ENCODE measurements around the gene FKBP4. TPM values are rescaled to one million over a fixed set of nuclear protein-coding genes. Genes with fewer than 3 reads are reported as not detected.

Gene FKBP4
- total RNA-seq, 1 experiment from 2014 or later, result 226 TPM

DNA sequence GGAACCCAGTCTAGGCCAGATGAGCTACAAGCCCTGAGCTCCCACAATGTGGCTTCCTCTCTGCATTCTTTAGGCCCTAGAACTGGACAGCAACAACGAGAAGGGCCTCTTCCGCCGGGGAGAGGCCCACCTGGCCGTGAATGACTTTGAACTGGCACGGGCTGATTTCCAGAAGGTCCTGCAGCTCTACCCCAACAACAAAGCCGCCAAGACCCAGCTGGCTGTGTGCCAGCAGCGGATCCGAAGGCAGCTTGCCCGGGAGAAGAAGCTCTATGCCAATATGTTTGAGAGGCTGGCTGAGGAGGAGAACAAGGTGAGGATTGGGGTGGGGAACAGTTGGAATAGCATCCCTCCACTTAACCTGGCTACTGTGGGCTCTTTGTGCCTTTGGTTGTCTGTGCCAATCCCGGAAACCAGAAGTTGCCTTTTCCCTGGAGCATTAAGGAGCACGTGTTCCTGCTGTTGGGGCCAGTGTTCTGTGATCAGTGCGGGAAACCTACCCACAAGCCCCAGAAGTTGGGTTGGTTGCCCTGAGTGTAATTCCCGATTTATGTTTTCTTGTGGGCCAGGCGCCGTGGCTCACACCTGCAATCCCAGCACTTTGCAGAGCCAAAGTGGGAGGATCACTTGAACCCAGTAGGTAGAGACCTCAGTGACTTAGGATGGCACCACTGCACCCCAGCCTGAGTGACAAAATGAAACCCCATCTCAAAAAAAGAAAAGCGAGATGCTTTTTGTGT is 6.4 kb downstream of the FKBP4 start:
- H3K36me3 ChIP-seq (ENCODE audit: low read depth), result peaks cover 71% of the 10 kb centered on the region
- H2AFZ ChIP-seq, result no peak overlapping the region
- H3K4me1 ChIP-seq (replicated peaks; ENCODE audit: insufficient read depth), result peaks cover 8% of the 10 kb centered on the region
- peaks cover 24% of the 10 kb centered on the region for H3K79me2 ChIP-seq (ENCODE audit: low read depth)
- H3K4me3 ChIP-seq, result no peak overlapping the region
- H4K20me1 ChIP-seq (ENCODE audit: insufficient read depth), result peaks cover 41% of the 10 kb centered on the region
- ChIA-PET CTCF (no interaction called here), POLR2A (ENCODE audit: unreplicated experiment) (no interaction called here)
- H3K27ac ChIP-seq, result no peak overlapping the region
- no peak for TF ChIP-seq EZH2 (IDR thresholded peaks at IDR 0.05; ENCODE audit: low read depth)
- TF ChIP-seq, protein P1, sequence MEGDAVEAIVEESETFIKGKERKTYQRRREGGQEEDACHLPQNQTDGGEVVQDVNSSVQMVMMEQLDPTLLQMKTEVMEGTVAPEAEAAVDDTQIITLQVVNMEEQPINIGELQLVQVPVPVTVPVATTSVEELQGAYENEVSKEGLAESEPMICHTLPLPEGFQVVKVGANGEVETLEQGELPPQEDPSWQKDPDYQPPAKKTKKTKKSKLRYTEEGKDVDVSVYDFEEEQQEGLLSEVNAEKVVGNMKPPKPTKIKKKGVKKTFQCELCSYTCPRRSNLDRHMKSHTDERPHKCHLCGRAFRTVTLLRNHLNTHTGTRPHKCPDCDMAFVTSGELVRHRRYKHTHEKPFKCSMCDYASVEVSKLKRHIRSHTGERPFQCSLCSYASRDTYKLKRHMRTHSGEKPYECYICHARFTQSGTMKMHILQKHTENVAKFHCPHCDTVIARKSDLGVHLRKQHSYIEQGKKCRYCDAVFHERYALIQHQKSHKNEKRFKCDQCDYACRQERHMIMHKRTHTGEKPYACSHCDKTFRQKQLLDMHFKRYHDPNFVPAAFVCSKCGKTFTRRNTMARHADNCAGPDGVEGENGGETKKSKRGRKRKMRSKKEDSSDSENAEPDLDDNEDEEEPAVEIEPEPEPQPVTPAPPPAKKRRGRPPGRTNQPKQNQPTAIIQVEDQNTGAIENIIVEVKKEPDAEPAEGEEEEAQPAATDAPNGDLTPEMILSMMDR (conservative IDR thresholded peaks at IDR 0.05), result no peak
- DNase-seq, result no peak
- H3K9me2 ChIP-seq (ENCODE audit: insufficient read depth), result no peaks in the 10 kb centered on the region
- H3K27me3 ChIP-seq (ENCODE audit: insufficient read depth, low read depth), result no peaks in the 10 kb centered on the region
- intact Hi-C loops (cut with micrococcal nuclease; ENCODE audit: unreplicated experiment), result no loop called here
- no peak overlapping the region for H3K4me2 ChIP-seq
- H3F3A ChIP-seq (ENCODE audit: insufficient read depth, low read depth), result peaks cover 67% of the 10 kb centered on the region
- BruUV-seq (replicated peaks), result no TSS peak
- H3K9me3 ChIP-seq (ENCODE audit: insufficient read depth, low read depth), result no peaks in the 10 kb centered on the region

DNA sequence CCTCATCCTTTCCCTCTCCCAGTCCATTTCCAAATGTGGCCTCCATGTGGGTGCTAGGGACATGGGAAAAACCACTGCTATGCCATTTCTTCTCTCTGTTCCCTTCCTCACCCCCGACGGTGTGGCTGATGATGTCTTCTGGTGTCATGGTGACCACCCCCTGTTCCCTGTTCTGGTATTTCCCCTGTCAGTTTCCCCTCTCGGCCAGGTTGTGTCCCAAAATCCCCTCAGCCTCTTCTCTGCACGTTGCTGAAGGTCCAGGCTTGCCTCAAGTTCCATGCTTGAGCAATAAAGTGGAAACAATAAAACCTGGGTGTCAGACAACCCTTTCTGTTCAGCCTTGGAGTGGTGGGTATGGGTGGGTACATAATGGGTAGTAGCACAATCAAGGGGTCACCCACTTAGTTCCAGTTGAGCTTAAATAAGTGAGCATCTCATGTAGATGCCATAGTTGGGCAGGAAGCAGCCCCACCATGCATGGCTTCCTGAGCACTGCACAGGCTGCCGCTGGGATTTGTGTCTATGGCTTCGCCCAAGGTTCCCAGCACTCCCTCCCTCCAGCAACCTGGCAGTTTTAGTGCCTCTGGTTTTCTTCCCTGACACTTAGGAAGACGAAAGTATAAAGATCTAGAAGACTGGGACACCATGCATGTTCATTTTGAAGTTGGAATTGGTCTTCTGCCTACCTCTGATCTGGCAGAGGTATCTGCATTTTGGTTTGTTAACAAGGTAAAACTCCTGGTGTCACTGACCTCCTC is 9.0 kb downstream of the FKBP4 start:
- ChIA-PET POLR2A (ENCODE audit: unreplicated experiment) (no interaction called here), CTCF (no interaction called here)
- no peaks in the 10 kb centered on the region for H3K79me2 ChIP-seq (ENCODE audit: low read depth)
- no peaks in the 10 kb centered on the region for H3K27me3 ChIP-seq (ENCODE audit: insufficient read depth, low read depth)
- DNase-seq, result no peak
- intact Hi-C loops (cut with micrococcal nuclease; ENCODE audit: unreplicated experiment), result no loop called here
- H3K4me3 ChIP-seq, result no peak overlapping the region
- TF ChIP-seq, protein P1 (conservative IDR thresholded peaks at IDR 0.05), result no peak
- no peak for TF ChIP-seq EZH2 (IDR thresholded peaks at IDR 0.05; ENCODE audit: low read depth)
- H4K20me1 ChIP-seq (ENCODE audit: insufficient read depth), result peaks cover 17% of the 10 kb centered on the region
- no peak overlapping the region for H2AFZ ChIP-seq
- no peaks in the 10 kb centered on the region for H3K4me1 ChIP-seq (replicated peaks; ENCODE audit: insufficient read depth)
- BruUV-seq (replicated peaks), result no TSS peak
- peaks cover 67% of the 10 kb centered on the region for H3F3A ChIP-seq (ENCODE audit: insufficient read depth, low read depth)
- no peak overlapping the region for H3K4me2 ChIP-seq
- H3K9me2 ChIP-seq (ENCODE audit: insufficient read depth), result no peaks in the 10 kb centered on the region
- peaks cover 51% of the 10 kb centered on the region for H3K36me3 ChIP-seq (ENCODE audit: low read depth)
- H3K9me3 ChIP-seq (ENCODE audit: insufficient read depth, low read depth), result no peaks in the 10 kb centered on the region
- no peak overlapping the region for H3K27ac ChIP-seq

DNA sequence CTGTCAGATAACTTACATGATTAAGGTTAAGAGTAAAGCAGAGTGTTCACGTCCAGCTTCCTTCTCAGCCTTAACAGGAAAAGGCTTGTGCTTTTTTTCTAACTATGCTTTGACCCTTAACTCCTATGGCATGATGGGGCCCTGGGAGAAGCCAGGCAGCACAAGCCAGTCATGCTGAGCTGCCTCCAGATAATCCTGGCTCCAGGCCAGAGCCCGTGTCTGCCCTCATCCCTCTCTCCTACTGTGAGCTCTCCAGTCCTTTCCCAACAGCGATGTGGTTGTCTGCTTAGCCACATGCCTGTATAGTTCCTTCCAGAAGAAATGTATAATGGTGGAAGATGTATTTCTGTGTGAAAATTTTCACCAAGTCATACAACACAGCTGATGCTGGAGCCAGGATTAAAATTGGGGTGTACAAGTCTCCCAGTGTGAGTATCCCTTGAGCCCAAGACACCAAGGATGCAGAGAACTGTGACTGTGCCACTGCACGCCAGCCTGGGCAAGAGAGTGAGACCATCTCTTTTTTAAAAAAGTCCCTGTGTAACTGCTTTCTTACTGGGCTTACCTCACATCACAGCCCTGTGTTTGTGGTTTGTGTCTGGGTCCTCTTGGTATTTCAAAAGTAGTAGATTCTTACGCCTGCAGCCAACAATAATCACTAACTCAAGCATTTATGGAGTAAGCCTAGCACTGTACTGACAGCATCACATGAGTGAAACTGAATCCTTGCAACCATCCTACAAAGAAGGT is 9.8 kb downstream of the FKBP4 start:
- H4K20me1 ChIP-seq (ENCODE audit: insufficient read depth), result peaks cover 9% of the 10 kb centered on the region
- TF ChIP-seq, protein P1 (conservative IDR thresholded peaks at IDR 0.05), result no peak
- TF ChIP-seq EZH2 (IDR thresholded peaks at IDR 0.05; ENCODE audit: low read depth), result no peak
- H3K4me2 ChIP-seq, result no peak overlapping the region
- no peaks in the 10 kb centered on the region for H3K9me3 ChIP-seq (ENCODE audit: insufficient read depth, low read depth)
- ChIA-PET POLR2A (ENCODE audit: unreplicated experiment) (no interaction called here), CTCF (no interaction called here)
- no peaks in the 10 kb centered on the region for H3K9me2 ChIP-seq (ENCODE audit: insufficient read depth)
- H3K27ac ChIP-seq, result no peak overlapping the region
- no peak overlapping the region for H3K4me3 ChIP-seq
- H3K36me3 ChIP-seq (ENCODE audit: low read depth), result peaks cover 44% of the 10 kb centered on the region
- H3K27me3 ChIP-seq (ENCODE audit: insufficient read depth, low read depth), result no peaks in the 10 kb centered on the region
- no peak for DNase-seq
- BruUV-seq (replicated peaks), result no TSS peak
- intact Hi-C loops (cut with micrococcal nuclease; ENCODE audit: unreplicated experiment), result no loop called here
- H3K4me1 ChIP-seq (replicated peaks; ENCODE audit: insufficient read depth), result no peaks in the 10 kb centered on the region
- H3F3A ChIP-seq (ENCODE audit: insufficient read depth, low read depth), result peaks cover 60% of the 10 kb centered on the region
- no peak overlapping the region for H2AFZ ChIP-seq
- no peaks in the 10 kb centered on the region for H3K79me2 ChIP-seq (ENCODE audit: low read depth)

Measured in PC-9 (cell line).